Activated naive CD8-positive, alpha-beta T cell (primary cell): Measurements from ENCODE around the gene CTRB1.
"Not testable (repeated sequence)": the region's sequence is repeated elsewhere in the genome, so short reads cannot be mapped to it uniquely, and the experiment has no call there.

Experiments
- H3K27ac Mint-ChIP-seq: one replicate; pipeline ENCODE4 v1.8.0; 2021; ENCODE audit warnings: mixed read lengths
- H3K27me3 Mint-ChIP-seq: one replicate; pipeline ENCODE4 v1.8.0; 2021; ENCODE audit warnings: mixed read lengths
- H3K36me3 Mint-ChIP-seq: one replicate; pipeline ENCODE4 v1.8.0; 2021; ENCODE audit warnings: mixed read lengths
- H3K4me1 Mint-ChIP-seq: one replicate; pipeline ENCODE4 v1.8.0; 2021; ENCODE audit warnings: low read depth, mixed read lengths
- H3K4me3 Mint-ChIP-seq: one replicate; pipeline ENCODE4 v1.8.0; 2021; ENCODE audit warnings: mild to moderate bottlenecking, mixed read lengths
- H3K9me3 Mint-ChIP-seq: one replicate; pipeline ENCODE4 v1.8.0; 2021; ENCODE audit warnings: low read depth, mixed read lengths

The CTRB1 gene

DNA sequence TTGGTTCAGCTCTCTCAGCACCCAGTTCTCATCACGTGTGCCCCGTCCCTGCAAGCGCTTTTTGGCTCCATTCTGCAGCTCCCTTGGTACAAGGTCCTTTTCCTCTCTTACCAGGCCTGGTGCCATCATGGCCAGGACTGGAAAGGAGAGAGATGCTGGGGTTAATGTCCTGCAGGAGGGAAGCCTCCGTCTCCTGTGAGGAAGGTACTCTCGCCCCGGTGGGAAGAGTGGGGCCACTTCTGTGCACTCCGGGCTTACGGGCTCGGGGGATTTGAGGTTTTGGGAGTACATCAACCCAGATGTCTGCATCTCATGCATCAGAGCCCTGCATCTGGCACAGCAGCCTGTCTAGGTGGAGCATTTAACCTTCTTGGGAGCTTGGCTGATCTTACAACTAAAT lies 22.0 kb upstream of the CTRB1 start:
- Mint-ChIP-seq H3K36me3 (no peaks in the 10 kb centered on the region), H3K4me1 (peaks cover 14% of the 10 kb centered on the region), H3K27ac (no peak overlapping the region), H3K27me3 (peaks cover 13% of the 10 kb centered on the region), H3K4me3 (no peak overlapping the region), H3K9me3 (no peaks in the 10 kb centered on the region)

- H3K27me3 Mint-ChIP-seq = peaks cover 13% of the 10 kb centered on the region
- no peaks in the 10 kb centered on the region for H3K36me3 Mint-ChIP-seq
- no peak overlapping the region for H3K4me3 Mint-ChIP-seq
- H3K9me3 Mint-ChIP-seq = no peaks in the 10 kb centered on the region
- H3K27ac Mint-ChIP-seq = no peak overlapping the region
- H3K4me1 Mint-ChIP-seq = peaks cover 17% of the 10 kb centered on the region
Measured at GRCh38 chr16:75197522-75198134, 21.2 kb upstream of the CTRB1 start.

GRCh38 chr16:75198135-75198600 lies 20.6 kb upstream of the CTRB1 start:
- Mint-ChIP-seq H3K27ac (no peak overlapping the region), H3K27me3 (peaks cover 13% of the 10 kb centered on the region), H3K36me3 (no peaks in the 10 kb centered on the region), H3K9me3 (no peaks in the 10 kb centered on the region), H3K4me1 (peaks cover 17% of the 10 kb centered on the region), H3K4me3 (no peak overlapping the region)

- Mint-ChIP-seq H3K9me3 (no peaks in the 10 kb centered on the region), H3K4me1 (peaks cover 17% of the 10 kb centered on the region), H3K27ac (no peak overlapping the region), H3K4me3 (no peak overlapping the region), H3K27me3 (peaks cover 10% of the 10 kb centered on the region), H3K36me3 (no peaks in the 10 kb centered on the region)
Measured at GRCh38 chr16:75202069-75202590, 16.7 kb upstream of the CTRB1 start.

GRCh38 chr16:75203096-75203495 lies 15.7 kb upstream of the CTRB1 start:
- H3K36me3 Mint-ChIP-seq = no peaks in the 10 kb centered on the region
- H3K27ac Mint-ChIP-seq = no peak overlapping the region

DNA sequence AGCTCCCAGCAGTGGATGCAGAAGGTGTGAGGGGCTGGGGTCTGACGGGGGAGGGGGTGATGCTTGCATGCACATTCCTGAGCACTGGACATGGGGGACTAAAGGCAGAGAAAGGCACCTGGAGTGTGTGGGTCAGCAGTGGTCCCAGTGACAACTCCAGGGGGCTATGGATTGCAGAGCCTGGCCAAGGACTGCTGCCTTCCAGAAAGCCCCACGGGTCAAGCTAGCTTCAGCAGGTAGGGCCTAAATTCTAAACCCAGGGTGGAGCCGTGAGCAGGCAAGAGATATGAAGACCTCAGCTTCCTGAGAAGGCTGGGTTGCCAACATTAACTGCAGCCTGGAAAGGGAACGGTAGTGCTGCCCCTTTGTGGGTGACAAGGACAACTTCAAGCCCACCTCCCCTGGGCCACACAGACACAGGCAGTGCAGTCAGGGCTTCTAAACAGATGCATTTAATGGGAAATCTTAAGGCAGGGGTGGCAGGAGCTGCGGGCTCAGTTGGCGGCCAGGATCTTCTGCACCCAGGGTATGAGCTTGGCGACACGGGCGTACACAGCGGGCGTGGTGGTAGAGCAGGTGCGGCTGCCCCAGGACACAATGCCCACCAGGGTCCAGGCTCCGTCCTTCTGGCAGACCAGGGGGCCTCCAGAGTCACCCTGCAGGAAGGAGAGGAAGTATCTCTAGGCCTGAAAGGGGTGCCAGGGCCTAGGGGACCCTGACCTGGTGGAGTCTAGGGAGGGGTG lies 14.9 kb upstream of the CTRB1 start:
- Mint-ChIP-seq H3K4me1 (peaks cover 17% of the 10 kb centered on the region), H3K27me3 (no peaks in the 10 kb centered on the region), H3K9me3 (no peaks in the 10 kb centered on the region), H3K36me3 (no peaks in the 10 kb centered on the region), H3K27ac (no peak overlapping the region), H3K4me3 (no peak overlapping the region)

More at GRCh38 chr16:75203096-75203495, 15.7 kb upstream of the CTRB1 start:
- H3K9me3 Mint-ChIP-seq = no peaks in the 10 kb centered on the region
- H3K27me3 Mint-ChIP-seq = peaks cover 4% of the 10 kb centered on the region
- H3K4me3 Mint-ChIP-seq = no peak overlapping the region
- peaks cover 17% of the 10 kb centered on the region for H3K4me1 Mint-ChIP-seq

DNA sequence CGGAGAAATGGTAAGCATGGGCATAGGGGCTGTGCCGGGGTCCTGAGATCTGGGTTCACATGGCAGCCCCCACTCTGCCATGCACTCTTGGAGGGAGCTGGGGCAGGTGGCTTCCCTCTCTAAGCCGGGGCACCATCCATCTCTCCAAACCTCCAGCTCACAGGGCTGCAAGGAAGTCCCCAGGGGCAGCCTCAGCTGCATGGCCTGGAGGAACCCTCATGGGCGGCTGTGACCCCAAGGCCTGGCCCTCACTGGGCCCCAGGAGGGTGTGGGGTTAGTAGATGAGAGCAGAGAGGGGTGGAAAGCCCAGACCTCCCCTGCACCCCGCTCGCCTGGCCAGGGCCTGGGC lies 14.4 kb upstream of the CTRB1 start:
- Mint-ChIP-seq H3K4me1 (peaks cover 16% of the 10 kb centered on the region), H3K27me3 (no peaks in the 10 kb centered on the region), H3K27ac (no peak overlapping the region), H3K4me3 (no peak overlapping the region), H3K9me3 (no peaks in the 10 kb centered on the region), H3K36me3 (no peaks in the 10 kb centered on the region)

- H3K9me3 Mint-ChIP-seq, H3K4me3 Mint-ChIP-seq, H3K27ac Mint-ChIP-seq, H3K27me3 Mint-ChIP-seq, H3K36me3 Mint-ChIP-seq: not testable (repeated sequence)
- peaks cover 15% of the 10 kb centered on the region for H3K4me1 Mint-ChIP-seq
Measured at GRCh38 chr16:75204905-75205304, 13.9 kb upstream of the CTRB1 start.

DNA sequence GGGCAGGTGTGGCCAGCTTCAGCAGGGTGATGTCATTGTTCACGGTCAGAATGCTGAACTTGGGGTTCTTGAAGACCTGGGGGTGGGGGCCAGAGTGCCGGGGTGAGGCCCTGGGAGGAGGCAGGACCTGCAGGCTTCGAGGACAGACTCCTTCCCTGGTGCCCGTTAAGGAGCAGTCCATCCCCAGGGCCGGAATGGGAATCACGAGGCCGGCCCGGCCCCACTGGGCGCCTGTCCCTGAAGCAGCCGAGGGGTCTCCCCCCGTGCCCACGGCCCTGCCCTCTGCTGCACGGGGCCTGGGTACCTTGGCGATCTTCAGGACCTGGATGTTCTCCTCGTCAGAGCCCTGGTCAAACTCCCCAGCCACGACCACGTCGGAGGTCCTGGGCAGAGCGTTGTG lies 13.3 kb upstream of the CTRB1 start:
- H3K36me3 Mint-ChIP-seq, H3K9me3 Mint-ChIP-seq, H3K27ac Mint-ChIP-seq, H3K4me3 Mint-ChIP-seq, H3K27me3 Mint-ChIP-seq: not testable (repeated sequence)
- peaks cover 13% of the 10 kb centered on the region for H3K4me1 Mint-ChIP-seq

GRCh38 chr16:75205961-75206748 lies 12.6 kb upstream of the CTRB1 start:
- H3K4me3 Mint-ChIP-seq, H3K36me3 Mint-ChIP-seq, H3K27me3 Mint-ChIP-seq, H3K4me1 Mint-ChIP-seq, H3K9me3 Mint-ChIP-seq, H3K27ac Mint-ChIP-seq: not testable (repeated sequence)

- H3K4me1 Mint-ChIP-seq = peaks cover 2% of the 10 kb centered on the region
- no peaks in the 10 kb centered on the region for H3K27me3 Mint-ChIP-seq
- H3K27ac Mint-ChIP-seq = no peak within 1 kb of the TSS
- H3K9me3 Mint-ChIP-seq = no peaks in the 10 kb centered on the region
- H3K36me3 Mint-ChIP-seq = no peaks in the 10 kb centered on the region
- no peak within 1 kb of the TSS for H3K4me3 Mint-ChIP-seq
Measured at GRCh38 chr16:75206749-75207451, 11.9 kb upstream of the CTRB1 start, which contains the start of gene CTRB2. CTRB2 (minus strand) TSS chr16:75207161; CDS start chr16:75207141, 20 bp downstream.

- Mint-ChIP-seq H3K4me1 (no peaks in the 10 kb centered on the region), H3K27me3 (no peaks in the 10 kb centered on the region), H3K9me3 (no peaks in the 10 kb centered on the region), H3K4me3 (no peak overlapping the region), H3K36me3 (no peaks in the 10 kb centered on the region), H3K27ac (no peak overlapping the region)
Measured at GRCh38 chr16:75207831-75208230, 11.0 kb upstream of the CTRB1 start.

DNA sequence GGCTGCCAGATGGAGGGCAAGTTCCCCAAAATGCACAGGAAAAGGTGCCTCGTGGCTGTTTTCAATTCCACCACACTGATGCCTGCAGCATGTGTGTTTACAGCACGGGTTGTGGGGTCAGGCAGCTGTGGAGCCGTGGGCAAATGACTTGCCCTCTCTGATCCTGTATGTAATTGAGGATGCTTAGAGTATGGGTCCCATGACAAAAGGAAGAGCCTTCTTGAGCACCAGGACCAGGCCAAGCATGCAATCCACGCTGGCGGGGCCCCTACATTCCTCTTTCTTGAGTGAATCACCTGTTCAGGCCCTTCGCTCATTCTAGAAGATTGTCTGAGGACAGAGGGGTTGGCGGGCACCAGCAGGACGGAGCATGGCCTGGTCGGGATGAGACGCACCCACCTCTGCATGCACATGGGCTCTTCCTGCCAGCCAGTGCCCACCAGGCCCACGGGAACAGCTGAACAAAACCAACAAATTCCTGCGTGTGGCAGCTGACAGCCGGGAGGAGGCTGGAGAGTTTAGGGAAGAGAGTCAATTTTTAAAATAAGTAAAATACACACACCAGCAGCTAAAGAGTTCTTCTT lies 10.5 kb upstream of the CTRB1 start:
- Mint-ChIP-seq H3K9me3 (no peaks in the 10 kb centered on the region), H3K4me3 (no peak overlapping the region), H3K4me1 (no peaks in the 10 kb centered on the region), H3K36me3 (no peaks in the 10 kb centered on the region), H3K27me3 (no peaks in the 10 kb centered on the region), H3K27ac (no peak overlapping the region)

DNA sequence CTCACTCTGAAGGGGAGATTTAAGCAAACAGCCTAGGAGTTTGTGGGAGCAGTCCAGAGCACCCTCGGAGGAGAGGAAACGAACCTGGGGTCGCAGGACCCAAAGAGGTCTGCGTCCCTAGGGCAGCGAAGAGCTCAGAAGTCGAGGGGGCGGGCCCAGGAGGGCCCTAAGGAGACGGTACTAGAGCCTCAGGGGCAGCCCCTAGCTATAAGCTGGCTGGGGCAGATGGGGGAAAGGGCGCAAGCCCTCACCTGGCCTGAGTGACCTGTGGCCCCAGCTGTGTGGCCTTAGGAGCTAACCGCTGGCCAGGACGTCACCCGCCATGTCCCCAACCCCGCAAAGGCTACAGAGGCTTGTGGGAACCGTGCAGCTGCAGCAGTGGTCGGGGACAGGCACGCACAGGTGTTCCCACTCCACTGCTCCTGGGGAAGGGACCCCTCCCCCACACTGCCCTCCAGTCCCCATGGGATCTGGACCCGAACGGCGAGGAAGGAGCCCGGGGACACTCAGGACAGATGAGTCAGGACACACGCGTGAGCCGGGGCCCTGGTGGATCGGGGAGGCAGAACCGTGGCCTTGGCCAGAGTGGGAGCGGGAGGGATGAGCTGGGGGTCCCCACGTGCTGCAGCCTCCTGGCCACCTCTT lies 9.8 kb upstream of the CTRB1 start:
- H3K36me3 Mint-ChIP-seq = no peaks in the 10 kb centered on the region

More for the DNA sequence above, 9.8 kb upstream of the CTRB1 start:
- Mint-ChIP-seq H3K4me3 (no peak overlapping the region), H3K27me3 (no peaks in the 10 kb centered on the region), H3K4me1 (no peaks in the 10 kb centered on the region), H3K9me3 (no peaks in the 10 kb centered on the region), H3K27ac (no peak overlapping the region)
